CD4-positive, alpha-beta memory T cell (primary cell): Measurements from ENCODE around the gene CMTM5. TPM values are rescaled to one million over a fixed set of nuclear protein-coding genes. Genes with fewer than 3 reads are reported as not detected.
"Not testable (repeated sequence)": the region's sequence is repeated elsewhere in the genome, so short reads cannot be mapped to it uniquely, and the experiment has no call there.

Experiments
- CTCF ChIA-PET: fragments of 350-600 bp; sonication (Branson Sonifier 250); formaldehyde crosslinking; loops from one replicate; lab custom pipeline; 2021; ENCODE audit warnings: inconsistent platforms; ENCODE audit not compliant: partially characterized antibody; lab: Charles Lee
- POLR2A ChIA-PET: fragments of 350-600 bp; sonication (Branson Sonifier 250); formaldehyde crosslinking; loops from one replicate; lab custom pipeline; 2021; ENCODE audit not compliant: partially characterized antibody; lab: Charles Lee
- DNase-seq, 5 donors: peaks; one replicate each; pipeline versions ENCODE4 v3.0.0 to v3.0.0-alpha.2; 2020 to 2022; ENCODE audit warnings: mixed read lengths in 1 of 5
- H3K27ac ChIP-seq: one replicate; pipeline ENCODE4 v1.7.0; 2013; ENCODE audit warnings: low read depth, low read length
- H3K27me3 ChIP-seq: 2 replicates; pipeline ENCODE4 v1.7.0; 2013; ENCODE audit warnings: mild to moderate bottlenecking, low read length, moderate library complexity; ENCODE audit not compliant: insufficient read depth
- H3K36me3 ChIP-seq: 2 replicates; pipeline ENCODE4 v1.7.0; 2013; ENCODE audit warnings: mild to moderate bottlenecking, low read length, moderate library complexity; ENCODE audit not compliant: insufficient read depth
- H3K4me1 ChIP-seq: 2 replicates; pipeline ENCODE4 v1.7.0; 2013; ENCODE audit warnings: mild to moderate bottlenecking, low read length, moderate library complexity; ENCODE audit not compliant: insufficient read depth
- H3K4me3 ChIP-seq, 2 donors: one replicate each; pipeline ENCODE4 v1.7.0; 2013; ENCODE audit warnings: low read length in 2 of 2, mild to moderate bottlenecking in 1 of 2
- H3K9me3 ChIP-seq, 2 donors: one replicate each; pipeline ENCODE4 v1.7.0; 2013; ENCODE audit warnings: low read length in 2 of 2, control low read depth in 1 of 2; ENCODE audit not compliant: control insufficient read depth in 1 of 2
- H3K27ac Mint-ChIP-seq, 7 donors: one replicate each; pipeline ENCODE4 v1.8.0; 2020 to 2021; ENCODE audit warnings: mixed read lengths in 7 of 7, mild to moderate bottlenecking in 6 of 7, inconsistent platforms in 3 of 7, moderate library complexity in 3 of 7
- H3K27me3 Mint-ChIP-seq, 2 donors: one replicate each; pipeline ENCODE4 v1.8.0; 2020 to 2021; ENCODE audit warnings: mixed read lengths in 2 of 2
- H3K36me3 Mint-ChIP-seq, 2 donors: one replicate each; pipeline ENCODE4 v1.8.0; 2020 to 2021; ENCODE audit warnings: mixed read lengths in 2 of 2, inconsistent platforms in 1 of 2, mild to moderate bottlenecking in 1 of 2
- H3K4me1 Mint-ChIP-seq, 4 donors: one replicate each; pipeline ENCODE4 v1.8.0; 2020 to 2021; ENCODE audit warnings: mixed read lengths in 4 of 4, mild to moderate bottlenecking in 1 of 4
- H3K4me3 Mint-ChIP-seq, 8 donors: one replicate each; pipeline ENCODE4 v1.8.0; 2020 to 2021; ENCODE audit warnings: mixed read lengths in 8 of 8, mild to moderate bottlenecking in 7 of 8, moderate library complexity in 6 of 8, inconsistent platforms in 3 of 8
- H3K9me3 Mint-ChIP-seq, 8 donors: one replicate each; pipeline ENCODE4 v1.8.0; 2020 to 2021; ENCODE audit warnings: mixed read lengths in 8 of 8, mild to moderate bottlenecking in 5 of 8, inconsistent platforms in 3 of 8, moderate library complexity in 1 of 8
- intact Hi-C: fragments of 100-400 bp; cut with micrococcal nuclease; formaldehyde crosslinking; loops from one replicate; pipeline ENCODE4 v1.15.1; 2023
- polyA plus RNA-seq, 2 donors: library from polyadenylated mRNA; unstranded; fragments of 300-500 nt; fragmentation: Illumina TruSeq; gene quantifications; one replicate each; pipeline ENCODE4 v1.2.3, GENCODE V29; 2021
- total RNA-seq, 2 experiments: library from RNA; stranded (reverse); gene quantifications; one replicate each; pipeline ENCODE4 v1.2.3, GENCODE V29; 2021

The CMTM5 gene
- total and polyA plus RNA-seq, 4 experiments from 2014 or later = not detected

- intact Hi-C loops = no loop called here
- no peak overlapping the region for H3K4me3 Mint-ChIP-seq
- peaks cover 2 to 9% of the 10 kb centered on the region in 2 donors for H3K27me3 Mint-ChIP-seq
- no peaks in the 10 kb centered on the region for H3K9me3 Mint-ChIP-seq
- H3K36me3 Mint-ChIP-seq = no peaks in the 10 kb centered on the region
- POLR2A ChIA-PET = no interaction called here
- Histone ChIP-seq H3K27me3 (no peaks in the 10 kb centered on the region), H3K4me3 (no peak overlapping the region), H3K9me3 (no peaks in the 10 kb centered on the region), H3K36me3 (no peaks in the 10 kb centered on the region), H3K27ac (no peak overlapping the region), H3K4me1 (no peaks in the 10 kb centered on the region)
- H3K4me1 Mint-ChIP-seq = no peaks in the 10 kb centered on the region
- no peak overlapping the region for H3K27ac Mint-ChIP-seq
- no peak for DNase-seq
- CTCF ChIA-PET = no interaction called here
Measured at GRCh38 chr14:23398348-23398747, 21.5 kb downstream of the CMTM5 start.

- H3K4me1 Mint-ChIP-seq = no peaks in the 10 kb centered on the region
- ChIA-PET POLR2A (no interaction called here), CTCF (no interaction called here)
- H3K36me3 Mint-ChIP-seq = no peaks in the 10 kb centered on the region
- intact Hi-C loops = no loop called here
- no peak overlapping the region for H3K4me3 Mint-ChIP-seq
- H3K36me3 ChIP-seq = no peaks in the 10 kb centered on the region
- no peaks in the 10 kb centered on the region for H3K27me3 ChIP-seq
- H3K4me1 ChIP-seq = no peaks in the 10 kb centered on the region
- no peaks in the 10 kb centered on the region for H3K9me3 ChIP-seq
- H3K4me3 ChIP-seq = no peak overlapping the region
- no peak overlapping the region for H3K27ac ChIP-seq
- no peak overlapping the region for H3K27ac Mint-ChIP-seq
- DNase-seq = no peak
- no peaks in the 10 kb centered on the region for H3K9me3 Mint-ChIP-seq
- peaks cover 2 to 12% of the 10 kb centered on the region in 2 donors for H3K27me3 Mint-ChIP-seq
Measured at GRCh38 chr14:23399136-23399535, 22.3 kb downstream of the CMTM5 start.

GRCh38 chr14:23399591-23399990, 22.7 kb downstream of the CMTM5 start:
- no peak overlapping the region for H3K4me3 ChIP-seq
- Mint-ChIP-seq H3K4me3 (no peak overlapping the region), H3K27ac (no peak overlapping the region), H3K9me3 (no peaks in the 10 kb centered on the region), H3K4me1 (no peaks in the 10 kb centered on the region), H3K36me3 (no peaks in the 10 kb centered on the region), H3K27me3 (peaks cover 2 to 12% of the 10 kb centered on the region in 2 donors)
- H3K27ac ChIP-seq = no peak overlapping the region
- H3K27me3 ChIP-seq = no peaks in the 10 kb centered on the region
- H3K36me3 ChIP-seq = no peaks in the 10 kb centered on the region
- no peaks in the 10 kb centered on the region for H3K9me3 ChIP-seq
- no peaks in the 10 kb centered on the region for H3K4me1 ChIP-seq
- POLR2A ChIA-PET = no interaction called here
- intact Hi-C loops = no loop called here
- CTCF ChIA-PET = no interaction called here
- DNase-seq = no peak

DNA sequence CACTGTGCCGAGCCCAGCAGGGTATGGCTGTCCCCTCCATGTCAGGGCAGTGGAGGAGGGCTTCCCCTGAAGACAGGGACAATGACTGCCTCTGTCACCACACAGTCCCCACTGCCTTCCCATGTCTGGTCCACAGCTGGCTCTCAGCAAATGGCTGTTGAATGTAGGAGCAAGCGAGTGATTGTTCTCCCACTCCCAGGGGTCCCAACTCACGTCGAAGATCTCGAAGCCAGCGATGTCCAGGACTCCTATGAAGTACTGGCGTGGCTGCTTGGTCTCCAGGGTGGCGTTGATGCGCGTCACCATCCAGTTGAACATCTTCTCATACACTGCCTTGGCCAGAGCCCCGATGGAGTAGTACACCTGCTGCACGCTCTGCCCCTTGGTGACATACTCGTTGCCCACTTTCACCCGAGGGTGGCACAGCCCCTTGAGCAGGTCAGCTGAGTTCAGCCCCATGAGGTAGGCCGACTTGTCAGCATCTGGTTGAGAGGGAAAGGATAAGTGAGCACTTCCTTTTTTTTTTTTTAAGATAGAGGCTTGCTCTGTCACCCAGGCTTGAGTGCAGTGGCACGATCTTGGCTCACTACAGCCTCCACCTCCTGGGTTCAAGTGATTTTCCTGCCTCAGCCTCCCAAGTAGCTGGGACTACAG, 23.8 kb downstream of the CMTM5 start:
- H3K36me3 ChIP-seq, H3K9me3 Mint-ChIP-seq, H3K36me3 Mint-ChIP-seq, intact Hi-C loops, H3K27me3 ChIP-seq, H3K4me3 ChIP-seq, DNase-seq, POLR2A ChIA-PET, H3K27ac ChIP-seq, H3K4me3 Mint-ChIP-seq, H3K4me1 Mint-ChIP-seq, H3K27ac Mint-ChIP-seq, H3K4me1 ChIP-seq, H3K9me3 ChIP-seq, CTCF ChIA-PET: not testable (repeated sequence)
- peaks cover 2 to 16% of the 10 kb centered on the region in 2 donors for H3K27me3 Mint-ChIP-seq

- ChIA-PET POLR2A (no interaction called here), CTCF (no interaction called here)
- peaks cover 2 to 16% of the 10 kb centered on the region in 2 donors for H3K27me3 Mint-ChIP-seq
- H3K9me3 Mint-ChIP-seq = no peaks in the 10 kb centered on the region
- H3K27me3 ChIP-seq = no peaks in the 10 kb centered on the region
- H3K27ac ChIP-seq = no peak overlapping the region
- intact Hi-C loops = no loop called here
- no peak overlapping the region for H3K27ac Mint-ChIP-seq
- H3K4me1 Mint-ChIP-seq = no peaks in the 10 kb centered on the region
- H3K4me3 ChIP-seq = no peak overlapping the region
- H3K4me3 Mint-ChIP-seq = no peak overlapping the region
- no peak for DNase-seq
- H3K36me3 Mint-ChIP-seq = no peaks in the 10 kb centered on the region
- no peaks in the 10 kb centered on the region for H3K36me3 ChIP-seq
- H3K4me1 ChIP-seq = no peaks in the 10 kb centered on the region
- no peaks in the 10 kb centered on the region for H3K9me3 ChIP-seq
Measured at GRCh38 chr14:23401291-23401690, 24.4 kb downstream of the CMTM5 start.

DNA sequence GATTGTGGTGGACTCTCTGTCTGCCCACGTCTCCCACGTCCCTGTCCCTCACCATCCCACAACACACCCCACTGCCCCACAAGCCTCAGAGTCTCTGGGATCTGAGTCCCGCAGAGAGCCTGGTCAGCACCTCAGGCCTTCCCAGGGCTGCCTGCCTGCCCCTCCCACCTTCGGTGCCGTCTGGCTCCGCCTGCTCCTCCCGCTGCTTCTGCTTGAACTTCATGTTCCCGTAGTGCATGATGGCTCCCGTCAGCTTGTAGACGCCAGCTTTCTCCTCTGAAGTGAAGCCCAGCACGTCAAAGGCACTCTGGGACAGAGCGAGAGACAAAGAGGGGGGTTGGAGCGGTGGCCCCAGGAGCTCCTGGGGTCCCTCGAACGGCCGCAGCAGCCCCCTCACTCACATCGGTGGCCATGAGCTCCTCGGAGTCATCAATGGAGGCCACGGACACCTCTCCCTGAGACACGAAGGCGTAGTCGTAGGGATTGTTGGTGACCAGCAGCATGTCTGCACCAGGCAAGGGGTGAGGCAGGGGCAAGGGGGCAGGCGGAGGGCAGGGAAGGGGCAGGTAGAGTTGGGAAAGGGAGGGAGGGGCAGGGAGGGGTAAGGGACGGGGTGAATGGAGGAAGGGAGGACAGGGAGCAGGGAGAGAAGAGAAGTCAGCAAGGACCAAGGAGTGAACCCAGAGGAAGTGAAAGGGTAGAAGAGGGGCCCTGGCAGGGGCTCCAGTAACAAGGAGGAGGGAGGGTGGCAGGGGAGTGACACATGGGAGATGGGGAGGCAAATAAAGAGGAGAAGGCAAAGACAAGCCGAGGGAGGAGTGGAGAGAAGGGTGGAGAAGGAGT, 25.7 kb downstream of the CMTM5 start:
- no peaks in the 10 kb centered on the region for H3K36me3 Mint-ChIP-seq
- no peaks in the 10 kb centered on the region for H3K9me3 Mint-ChIP-seq
- intact Hi-C loops = no loop called here
- peaks cover 2 to 18% of the 10 kb centered on the region in 2 donors for H3K27me3 Mint-ChIP-seq
- H3K4me3 Mint-ChIP-seq = no peak overlapping the region
- ChIA-PET CTCF (no interaction called here), POLR2A (no interaction called here)
- no peak overlapping the region for H3K27ac Mint-ChIP-seq
- H3K4me3 ChIP-seq = no peak overlapping the region
- no peak for DNase-seq
- H3K27ac ChIP-seq = no peak overlapping the region
- H3K4me1 Mint-ChIP-seq = no peaks in the 10 kb centered on the region
- H3K27me3 ChIP-seq = no peaks in the 10 kb centered on the region
- H3K4me1 ChIP-seq = no peaks in the 10 kb centered on the region
- no peaks in the 10 kb centered on the region for H3K36me3 ChIP-seq
- H3K9me3 ChIP-seq = no peaks in the 10 kb centered on the region

GRCh38 chr14:23403139-23403438, 26.2 kb downstream of the CMTM5 start:
- H3K9me3 ChIP-seq = no peaks in the 10 kb centered on the region
- intact Hi-C loops = no loop called here
- Mint-ChIP-seq H3K27ac (no peak overlapping the region), H3K9me3 (peaks cover 0 to 3% (median 0%) of the 10 kb centered on the region in 8 donors), H3K27me3 (peaks cover 6 to 21% of the 10 kb centered on the region in 2 donors), H3K4me3 (no peak overlapping the region), H3K4me1 (no peaks in the 10 kb centered on the region), H3K36me3 (no peaks in the 10 kb centered on the region)
- H3K27ac ChIP-seq = no peak overlapping the region
- H3K4me1 ChIP-seq = no peaks in the 10 kb centered on the region
- H3K4me3 ChIP-seq = no peak overlapping the region
- no peak for DNase-seq
- ChIA-PET POLR2A (no interaction called here), CTCF (no interaction called here)
- H3K27me3 ChIP-seq = no peaks in the 10 kb centered on the region
- no peaks in the 10 kb centered on the region for H3K36me3 ChIP-seq
